Ishikawa (cell line): Measurements from ENCODE around the gene LRFN4.

Source experiments
- CEBPB ChIP-seq: IDR thresholded peaks from 2 replicates; pipeline ENCODE4 v1.6.1; 2012
- CREB1 ChIP-seq: IDR thresholded peaks from 2 replicates; pipeline ENCODE4 v1.6.1; 2012; ENCODE audit warnings: low read depth
- EGR1 ChIP-seq: IDR thresholded peaks from 2 replicates; pipeline ENCODE4 v1.6.1; 2012
- EP300 ChIP-seq: IDR thresholded peaks from 2 replicates; pipeline ENCODE4 v1.6.1; 2012; ENCODE audit warnings: borderline replicate concordance
- FOXM1 ChIP-seq: IDR thresholded peaks from 2 replicates; pipeline ENCODE4 v1.6.1; 2012; ENCODE audit warnings: low read depth, borderline replicate concordance
- NFIC ChIP-seq: IDR thresholded peaks from 2 replicates; pipeline ENCODE4 v1.6.1; 2012
- RAD21 ChIP-seq: IDR thresholded peaks from 2 replicates; pipeline ENCODE4 v1.6.1; 2012; ENCODE audit warnings: low read depth
- TAF1 ChIP-seq: IDR thresholded peaks from 2 replicates; pipeline ENCODE4 v1.6.1; 2012; ENCODE audit warnings: low read depth, mild to moderate bottlenecking
- TCF12 ChIP-seq: IDR thresholded peaks from 2 replicates; pipeline ENCODE4 v1.6.1; 2012; ENCODE audit warnings: low read depth
- TEAD4 ChIP-seq: IDR thresholded peaks from 2 replicates; pipeline ENCODE4 v1.6.1; 2012
- USF1 ChIP-seq: IDR thresholded peaks from 2 replicates; pipeline ENCODE4 v1.6.1; 2012
- YY1 ChIP-seq: IDR thresholded peaks from 2 replicates; pipeline ENCODE4 v1.6.1; 2012; ENCODE audit warnings: low read depth
- ZBTB7A ChIP-seq: IDR thresholded peaks from 2 replicates; pipeline ENCODE4 v1.6.1; 2012; ENCODE audit warnings: low read depth
- TF ChIP-seq, protein P1 (sequence below): IDR thresholded peaks from 2 replicates; pipeline ENCODE4 v1.6.1; 2012
- TF ChIP-seq, protein P2 (sequence below): IDR thresholded peaks from 2 replicates; pipeline ENCODE4 v1.6.1; 2012; ENCODE audit warnings: low read depth, mild to moderate bottlenecking

LRFN4 gene

GRCh38 chr11:66883016-66883965 is 26.4 kb downstream of the LRFN4 start:
- TF ChIP-seq YY1 (no peak; the same call in 1 of the 2 replicates), RAD21 (peak; percentile 82), USF1 (0 out of 2 replicates have a peak, but pooled peaks have one; percentile 32), EP300 (no peak), ZBTB7A (0 out of 2 replicates have a peak, but pooled peaks have one; percentile 50)
- TF ChIP-seq, protein P1, sequence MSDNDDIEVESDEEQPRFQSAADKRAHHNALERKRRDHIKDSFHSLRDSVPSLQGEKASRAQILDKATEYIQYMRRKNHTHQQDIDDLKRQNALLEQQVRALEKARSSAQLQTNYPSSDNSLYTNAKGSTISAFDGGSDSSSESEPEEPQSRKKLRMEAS: peak; percentile 55; the same call in 1 of the 2 replicates

DNA sequence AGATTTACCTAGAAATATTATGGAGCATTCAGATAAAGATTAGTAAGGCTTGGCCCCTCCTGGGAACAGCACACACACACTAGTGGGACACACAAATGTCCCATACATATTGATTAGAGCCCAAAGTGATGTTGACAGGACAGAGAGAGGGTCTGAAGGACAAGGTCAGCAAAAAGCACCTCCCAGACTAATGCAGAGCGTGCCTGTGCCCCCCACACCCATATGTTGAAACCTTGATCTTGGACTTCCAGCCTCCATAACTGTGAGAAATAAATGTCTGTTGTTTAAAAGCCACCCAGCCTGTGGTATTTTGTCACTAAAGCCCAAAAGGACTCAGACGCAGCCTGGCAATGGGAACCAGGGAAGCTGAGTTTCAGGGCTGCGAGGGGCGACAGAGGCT is 27.6 kb downstream of the LRFN4 start:
- no peak for TF ChIP-seq RAD21
- no peak for TF ChIP-seq CEBPB
- no peak for TF ChIP-seq ZBTB7A
- TF ChIP-seq EGR1: no peak
- no peak for TF ChIP-seq NFIC
- TF ChIP-seq FOXM1: no peak

DNA sequence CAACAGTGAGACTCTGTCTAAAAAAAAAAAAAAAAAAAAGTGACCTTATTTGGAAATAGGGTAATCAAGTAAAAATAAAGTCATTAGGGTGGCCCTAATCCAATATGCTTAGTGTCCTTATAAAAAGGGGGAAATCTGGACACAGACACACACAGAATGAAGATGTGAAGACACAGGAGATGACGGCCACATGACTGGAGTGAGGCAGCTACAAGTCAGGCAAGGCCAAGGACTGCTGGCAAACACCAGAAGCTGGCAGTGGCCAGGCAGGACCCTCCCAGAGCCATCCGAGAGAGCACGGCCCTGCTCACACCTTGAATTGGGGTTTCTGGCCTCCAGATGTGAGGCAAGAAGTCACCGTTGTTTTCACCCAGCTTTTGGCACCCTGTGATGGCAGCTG is 28.6 kb downstream of the LRFN4 start:
- TF ChIP-seq TAF1: no peak

- TF ChIP-seq ZBTB7A (no peak), NFIC (no peak), FOXM1 (no peak), CREB1 (no peak), CEBPB (no peak), YY1 (no peak)
- TF ChIP-seq, protein P2, sequence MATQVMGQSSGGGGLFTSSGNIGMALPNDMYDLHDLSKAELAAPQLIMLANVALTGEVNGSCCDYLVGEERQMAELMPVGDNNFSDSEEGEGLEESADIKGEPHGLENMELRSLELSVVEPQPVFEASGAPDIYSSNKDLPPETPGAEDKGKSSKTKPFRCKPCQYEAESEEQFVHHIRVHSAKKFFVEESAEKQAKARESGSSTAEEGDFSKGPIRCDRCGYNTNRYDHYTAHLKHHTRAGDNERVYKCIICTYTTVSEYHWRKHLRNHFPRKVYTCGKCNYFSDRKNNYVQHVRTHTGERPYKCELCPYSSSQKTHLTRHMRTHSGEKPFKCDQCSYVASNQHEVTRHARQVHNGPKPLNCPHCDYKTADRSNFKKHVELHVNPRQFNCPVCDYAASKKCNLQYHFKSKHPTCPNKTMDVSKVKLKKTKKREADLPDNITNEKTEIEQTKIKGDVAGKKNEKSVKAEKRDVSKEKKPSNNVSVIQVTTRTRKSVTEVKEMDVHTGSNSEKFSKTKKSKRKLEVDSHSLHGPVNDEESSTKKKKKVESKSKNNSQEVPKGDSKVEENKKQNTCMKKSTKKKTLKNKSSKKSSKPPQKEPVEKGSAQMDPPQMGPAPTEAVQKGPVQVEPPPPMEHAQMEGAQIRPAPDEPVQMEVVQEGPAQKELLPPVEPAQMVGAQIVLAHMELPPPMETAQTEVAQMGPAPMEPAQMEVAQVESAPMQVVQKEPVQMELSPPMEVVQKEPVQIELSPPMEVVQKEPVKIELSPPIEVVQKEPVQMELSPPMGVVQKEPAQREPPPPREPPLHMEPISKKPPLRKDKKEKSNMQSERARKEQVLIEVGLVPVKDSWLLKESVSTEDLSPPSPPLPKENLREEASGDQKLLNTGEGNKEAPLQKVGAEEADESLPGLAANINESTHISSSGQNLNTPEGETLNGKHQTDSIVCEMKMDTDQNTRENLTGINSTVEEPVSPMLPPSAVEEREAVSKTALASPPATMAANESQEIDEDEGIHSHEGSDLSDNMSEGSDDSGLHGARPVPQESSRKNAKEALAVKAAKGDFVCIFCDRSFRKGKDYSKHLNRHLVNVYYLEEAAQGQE: no peak
These were observed 29.1 kb downstream of the LRFN4 start for GRCh38 chr11:66885950-66886440.

- TF ChIP-seq ZBTB7A (no peak), CREB1 (no peak), TEAD4 (peak; percentile 94), TCF12 (peak; percentile 76; the same call in 1 of the 2 replicates), NFIC (peak; percentile 90), EP300 (peak; percentile 81), RAD21 (peak; percentile 4; the same call in 1 of the 2 replicates), YY1 (peak; percentile 20; the same call in 1 of the 2 replicates), USF1 (peak; percentile 85), FOXM1 (peak; percentile 55), CEBPB (no peak), EGR1 (no peak), TAF1 (peak; percentile 19; the same call in 1 of the 2 replicates)
- TF ChIP-seq, protein P2: no peak
- TF ChIP-seq, protein P1: peak; percentile 86
These were observed 29.9 kb downstream of the LRFN4 start for GRCh38 chr11:66886671-66887221.

- TF ChIP-seq RAD21 (no peak), NFIC (no peak), TEAD4 (no peak), TCF12 (no peak), EGR1 (no peak), USF1 (no peak), TAF1 (no peak), FOXM1 (no peak), CREB1 (no peak), CEBPB (no peak), ZBTB7A (no peak), YY1 (no peak), EP300 (no peak)
- TF ChIP-seq, protein P1: no peak
- TF ChIP-seq, protein P2: no peak
These were observed 30.7 kb downstream of the LRFN4 start for GRCh38 chr11:66887526-66887925.
